Loucy (cell line): Measurements from ENCODE around the gene COL23A1.

Experiments used
- EZH2phosphoT487 ChIP-seq: fragments of 200-600 bp; IDR thresholded peaks from 2 replicates; pipeline ENCODE4 v1.6.1; 2018; ENCODE audit warnings: antibody characterized with exemption, mild to moderate bottlenecking, moderate library complexity, borderline replicate concordance
- TF ChIP-seq, protein P1 (sequence below): fragments of 200-600 bp; sonication (generic); conservative IDR thresholded peaks from 2 replicates; pipeline ENCODE4 v1.5.1; 2014; ENCODE audit warnings: mild to moderate bottlenecking, antibody characterized with exemption, low read length

DNA sequence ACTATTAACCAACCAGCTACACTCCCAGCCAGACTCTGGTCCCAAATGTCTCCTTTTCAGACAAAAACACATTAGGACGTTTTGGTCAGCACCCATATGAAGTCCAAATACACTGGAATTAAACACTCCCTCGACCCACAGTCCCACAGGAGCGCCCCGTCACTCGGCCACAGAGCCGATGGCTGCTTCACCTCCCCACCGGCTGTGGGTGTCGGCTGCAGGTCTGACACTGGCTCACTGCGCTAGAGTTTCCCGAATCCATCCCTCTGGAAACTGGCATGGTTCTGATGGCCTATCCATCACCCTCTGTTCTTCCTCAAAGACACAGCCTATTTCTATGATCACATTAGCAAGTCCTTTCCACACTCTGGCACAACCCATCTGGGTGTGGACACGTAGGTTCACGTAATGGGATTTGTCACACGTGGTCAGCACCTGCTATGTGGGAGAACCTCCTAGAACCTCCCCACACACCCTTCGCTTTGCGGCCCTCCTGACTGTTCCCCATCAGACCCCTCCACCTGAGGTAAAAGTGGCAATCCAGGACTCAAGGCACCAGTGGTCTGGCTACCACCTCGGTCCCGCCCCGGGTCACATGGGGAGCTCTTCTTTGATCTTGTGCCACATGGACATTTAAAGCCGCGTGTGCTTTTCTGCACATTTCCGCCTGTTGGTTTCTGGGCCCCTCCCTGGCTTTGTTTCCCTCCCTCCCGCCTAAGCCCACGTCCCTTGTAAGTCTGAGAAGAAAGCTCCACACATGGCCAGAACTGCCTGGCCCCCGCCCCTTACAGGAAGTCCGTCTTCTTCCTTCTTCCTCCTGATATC lies 226.5 kb downstream of the COL23A1 start:
- TF ChIP-seq, protein P1, sequence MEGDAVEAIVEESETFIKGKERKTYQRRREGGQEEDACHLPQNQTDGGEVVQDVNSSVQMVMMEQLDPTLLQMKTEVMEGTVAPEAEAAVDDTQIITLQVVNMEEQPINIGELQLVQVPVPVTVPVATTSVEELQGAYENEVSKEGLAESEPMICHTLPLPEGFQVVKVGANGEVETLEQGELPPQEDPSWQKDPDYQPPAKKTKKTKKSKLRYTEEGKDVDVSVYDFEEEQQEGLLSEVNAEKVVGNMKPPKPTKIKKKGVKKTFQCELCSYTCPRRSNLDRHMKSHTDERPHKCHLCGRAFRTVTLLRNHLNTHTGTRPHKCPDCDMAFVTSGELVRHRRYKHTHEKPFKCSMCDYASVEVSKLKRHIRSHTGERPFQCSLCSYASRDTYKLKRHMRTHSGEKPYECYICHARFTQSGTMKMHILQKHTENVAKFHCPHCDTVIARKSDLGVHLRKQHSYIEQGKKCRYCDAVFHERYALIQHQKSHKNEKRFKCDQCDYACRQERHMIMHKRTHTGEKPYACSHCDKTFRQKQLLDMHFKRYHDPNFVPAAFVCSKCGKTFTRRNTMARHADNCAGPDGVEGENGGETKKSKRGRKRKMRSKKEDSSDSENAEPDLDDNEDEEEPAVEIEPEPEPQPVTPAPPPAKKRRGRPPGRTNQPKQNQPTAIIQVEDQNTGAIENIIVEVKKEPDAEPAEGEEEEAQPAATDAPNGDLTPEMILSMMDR: no peak
- TF ChIP-seq EZH2phosphoT487: no peak
